Activated CD8-positive, alpha-beta T cell treated with anti-CD3 and anti-CD28 coated beads for 36 hours (primary cell): ENCODE data around the gene ST6GALNAC4. TPM values are rescaled to one million over a fixed set of nuclear protein-coding genes. Genes with fewer than 3 reads are reported as not detected.

Experiments used
- ATAC-seq: fragments of 200-7000 bp; cut with Tn5 transposase; one replicate; pipeline ENCODE4 v1.10.0; 2021; ENCODE audit warnings: mild to moderate bottlenecking, moderate library complexity
- CTCF ChIA-PET: fragments of 350-600 bp; sonication (Branson Sonifier 250); formaldehyde crosslinking; loops from one replicate; lab custom pipeline; 2021; ENCODE audit warnings: antibody characterized with exemption; lab: Charles Lee
- POLR2A ChIA-PET: fragments of 350-600 bp; sonication (Branson Sonifier 250); formaldehyde crosslinking; loops from one replicate; lab custom pipeline; 2021; ENCODE audit warnings: antibody characterized with exemption; lab: Charles Lee
- DNase-seq: peaks from one replicate; pipeline ENCODE4 v3.0.0-alpha.2; 2020
- H3K27ac Mint-ChIP-seq: one replicate; pipeline ENCODE4 v1.8.0; 2021; ENCODE audit warnings: mild to moderate bottlenecking, mixed read lengths
- H3K27me3 Mint-ChIP-seq: one replicate; pipeline ENCODE4 v1.8.0; 2021; ENCODE audit warnings: mixed read lengths
- H3K36me3 Mint-ChIP-seq: one replicate; pipeline ENCODE4 v1.8.0; 2021; ENCODE audit warnings: low read depth, mixed read lengths
- H3K4me1 Mint-ChIP-seq: one replicate; pipeline ENCODE4 v1.8.0; 2021; ENCODE audit warnings: low read depth, mixed read lengths
- H3K4me3 Mint-ChIP-seq: one replicate; pipeline ENCODE4 v1.8.0; 2021; ENCODE audit warnings: mild to moderate bottlenecking, moderate library complexity, mixed read lengths
- H3K9me3 Mint-ChIP-seq: one replicate; pipeline ENCODE4 v1.8.0; 2021; ENCODE audit warnings: mixed read lengths
- intact Hi-C: fragments of 100-400 bp; cut with micrococcal nuclease; formaldehyde crosslinking; loops from one replicate; pipeline ENCODE4 v1.10.0; 2022
- total RNA-seq, 2 experiments: library from RNA; stranded (reverse); gene quantifications; one replicate each; pipeline ENCODE4 v1.2.3, GENCODE V29; 2021
- TF ChIP-seq, protein P1 (sequence below): fragments of 200-600 bp; IDR thresholded peaks from one replicate; pipeline ENCODE4 v1.8.0; 2022; ENCODE audit warnings: antibody characterized with exemption, mild to moderate bottlenecking

Gene ST6GALNAC4
- total RNA-seq, 2 experiments from 2014 or later: 34.3 to 34.9 TPM

DNA sequence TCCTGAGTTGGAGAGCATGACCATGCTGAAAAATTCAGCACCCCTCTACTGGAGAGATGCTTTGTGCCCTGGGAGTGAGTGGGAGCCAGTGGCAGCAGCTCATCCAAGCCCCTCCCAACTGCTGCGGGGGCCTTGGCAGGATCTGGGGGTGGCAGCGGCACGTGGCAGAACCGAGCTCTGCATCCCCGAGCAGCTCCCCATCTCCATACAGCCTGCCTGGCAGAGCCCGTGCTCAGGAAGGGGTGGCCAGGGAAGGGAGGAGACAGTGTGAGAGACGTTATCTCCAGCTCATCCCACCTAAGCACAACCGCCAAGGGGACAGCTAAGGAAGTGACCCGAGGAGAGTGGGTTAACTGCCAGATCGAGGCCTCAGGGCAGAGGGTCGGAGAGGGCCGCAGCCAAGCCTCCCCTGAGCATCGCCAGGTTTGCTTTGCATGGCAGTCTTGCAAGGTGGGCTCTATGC is 38.0 kb upstream of the ST6GALNAC4 start:
- intact Hi-C loops: loop anchor here (5.0 kb wide), 1 partner anchor 72 kb away; no protein-coding TSS in a partner anchor
- H3K36me3 Mint-ChIP-seq: peaks cover 23% of the 10 kb centered on the region

DNA sequence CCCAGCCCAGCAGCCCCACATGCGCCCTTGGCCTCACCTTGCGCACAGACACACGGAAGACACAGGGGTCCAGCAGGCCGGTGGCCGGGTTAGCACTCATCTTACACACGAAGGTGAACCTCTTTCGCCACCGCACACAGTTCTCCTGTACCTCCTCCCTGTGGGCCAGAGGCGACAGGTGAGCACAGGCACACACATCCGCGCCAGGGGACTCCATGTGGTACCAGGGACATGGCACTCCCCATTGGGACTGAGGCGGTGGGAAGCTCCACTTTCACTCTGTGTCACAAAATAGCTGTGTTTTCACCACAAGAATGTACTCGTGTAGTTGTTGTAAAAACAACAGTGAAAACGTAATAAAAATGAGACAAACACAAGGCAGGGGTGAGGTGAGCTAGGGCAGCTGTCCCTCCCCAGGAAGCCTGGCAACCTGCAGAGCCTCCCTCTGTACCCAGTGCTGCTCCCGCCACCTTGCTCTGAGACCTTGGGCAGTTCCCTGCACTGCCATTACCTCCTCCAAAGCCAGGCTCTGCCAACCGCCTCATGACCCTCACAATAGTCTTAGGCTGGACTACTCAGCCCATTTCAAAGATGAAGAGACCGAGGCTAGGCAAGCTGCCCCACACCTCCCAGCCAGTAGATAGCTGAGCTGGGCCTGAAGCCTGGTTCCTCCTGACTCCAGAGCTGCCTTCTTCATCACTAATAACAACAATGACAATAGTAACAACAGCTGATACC is 37.1 kb upstream of the ST6GALNAC4 start:
- ChIA-PET POLR2A (interaction anchor here (0.8 to 25.2 kb wide), 11 partner anchors 10 to 145 kb away, joined by 3 to 408 read pairs (median 6); partner anchors contain the start of gene EEIG1), CTCF (interaction anchor here (1.1 to 30.0 kb wide), 5 partner anchors 10 to 74 kb away, joined by 4 to 631 read pairs (median 163); partner anchors contain the start of gene EEIG1)
- ATAC-seq (no peak), DNase-seq (peak; percentile 60)
- Mint-ChIP-seq H3K27me3 (no peaks in the 10 kb centered on the region), H3K9me3 (peaks cover 3% of the 10 kb centered on the region), H3K27ac (peak overlapping the region; percentile 88), H3K4me1 (peaks cover 77% of the 10 kb centered on the region), H3K4me3 (peak overlapping the region; percentile 17), H3K36me3 (peaks cover 15% of the 10 kb centered on the region)
- intact Hi-C loops: no loop called here
- TF ChIP-seq, protein P1, sequence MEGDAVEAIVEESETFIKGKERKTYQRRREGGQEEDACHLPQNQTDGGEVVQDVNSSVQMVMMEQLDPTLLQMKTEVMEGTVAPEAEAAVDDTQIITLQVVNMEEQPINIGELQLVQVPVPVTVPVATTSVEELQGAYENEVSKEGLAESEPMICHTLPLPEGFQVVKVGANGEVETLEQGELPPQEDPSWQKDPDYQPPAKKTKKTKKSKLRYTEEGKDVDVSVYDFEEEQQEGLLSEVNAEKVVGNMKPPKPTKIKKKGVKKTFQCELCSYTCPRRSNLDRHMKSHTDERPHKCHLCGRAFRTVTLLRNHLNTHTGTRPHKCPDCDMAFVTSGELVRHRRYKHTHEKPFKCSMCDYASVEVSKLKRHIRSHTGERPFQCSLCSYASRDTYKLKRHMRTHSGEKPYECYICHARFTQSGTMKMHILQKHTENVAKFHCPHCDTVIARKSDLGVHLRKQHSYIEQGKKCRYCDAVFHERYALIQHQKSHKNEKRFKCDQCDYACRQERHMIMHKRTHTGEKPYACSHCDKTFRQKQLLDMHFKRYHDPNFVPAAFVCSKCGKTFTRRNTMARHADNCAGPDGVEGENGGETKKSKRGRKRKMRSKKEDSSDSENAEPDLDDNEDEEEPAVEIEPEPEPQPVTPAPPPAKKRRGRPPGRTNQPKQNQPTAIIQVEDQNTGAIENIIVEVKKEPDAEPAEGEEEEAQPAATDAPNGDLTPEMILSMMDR: no peak

More for the DNA sequence above, 38.0 kb upstream of the ST6GALNAC4 start:
- peaks cover 6% of the 10 kb centered on the region for H3K9me3 Mint-ChIP-seq
- H3K4me3 Mint-ChIP-seq: peak overlapping the region; percentile 17
- TF ChIP-seq, protein P1: no peak
- ChIA-PET POLR2A (interaction anchor here (0.8 to 25.2 kb wide), 11 partner anchors 13 to 146 kb away, joined by 3 to 408 read pairs (median 6); partner anchors contain the start of gene EEIG1), CTCF (interaction anchor here (1.9 to 30.0 kb wide), 5 partner anchors 11 to 73 kb away, joined by 6 to 631 read pairs (median 163); partner anchors contain the start of gene EEIG1)
- peak overlapping the region; percentile 88 for H3K27ac Mint-ChIP-seq
- H3K27me3 Mint-ChIP-seq: no peaks in the 10 kb centered on the region
- peaks cover 80% of the 10 kb centered on the region for H3K4me1 Mint-ChIP-seq
- DNase-seq: no peak
- no peak for ATAC-seq

DNA sequence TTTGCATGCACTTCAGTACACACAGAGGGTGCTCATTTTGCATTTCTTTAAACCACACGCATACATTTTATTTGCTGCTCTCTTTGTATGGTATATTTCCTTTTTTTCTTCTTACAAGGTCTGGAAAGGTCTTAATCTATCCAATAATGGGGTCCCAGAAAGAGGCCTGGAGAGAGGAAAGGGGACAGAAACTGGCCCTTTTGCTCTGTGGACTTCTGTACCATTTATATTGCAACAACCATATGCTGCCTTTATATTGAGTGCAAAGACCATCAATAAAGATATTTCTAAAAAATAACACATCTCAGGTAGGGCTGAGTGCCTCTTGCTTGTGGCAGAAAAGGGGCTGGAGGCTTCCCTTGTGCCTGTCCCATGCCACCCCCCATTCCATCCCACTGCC is 36.3 kb upstream of the ST6GALNAC4 start:
- ChIA-PET CTCF (interaction anchor here (1.4 to 30.0 kb wide), 4 partner anchors 10 to 75 kb away, joined by 4 to 631 read pairs (median 172); partner anchors contain the start of gene EEIG1), POLR2A (interaction anchor here (1.0 to 25.2 kb wide), 5 partner anchors 11 to 114 kb away, joined by 3 to 408 read pairs (median 11); partner anchors contain the start of genes EEIG1, NAIF1 and SLC25A25)
- peaks cover 14% of the 10 kb centered on the region for H3K36me3 Mint-ChIP-seq
- DNase-seq (no peak), ATAC-seq (no peak)
- H3K9me3 Mint-ChIP-seq: no peaks in the 10 kb centered on the region
- no peaks in the 10 kb centered on the region for H3K27me3 Mint-ChIP-seq
- intact Hi-C loops: no loop called here
- TF ChIP-seq, protein P1: no peak
- H3K4me1 Mint-ChIP-seq: peaks cover 75% of the 10 kb centered on the region
- peak overlapping the region; percentile 88 for H3K27ac Mint-ChIP-seq
- no peak overlapping the region for H3K4me3 Mint-ChIP-seq

DNA sequence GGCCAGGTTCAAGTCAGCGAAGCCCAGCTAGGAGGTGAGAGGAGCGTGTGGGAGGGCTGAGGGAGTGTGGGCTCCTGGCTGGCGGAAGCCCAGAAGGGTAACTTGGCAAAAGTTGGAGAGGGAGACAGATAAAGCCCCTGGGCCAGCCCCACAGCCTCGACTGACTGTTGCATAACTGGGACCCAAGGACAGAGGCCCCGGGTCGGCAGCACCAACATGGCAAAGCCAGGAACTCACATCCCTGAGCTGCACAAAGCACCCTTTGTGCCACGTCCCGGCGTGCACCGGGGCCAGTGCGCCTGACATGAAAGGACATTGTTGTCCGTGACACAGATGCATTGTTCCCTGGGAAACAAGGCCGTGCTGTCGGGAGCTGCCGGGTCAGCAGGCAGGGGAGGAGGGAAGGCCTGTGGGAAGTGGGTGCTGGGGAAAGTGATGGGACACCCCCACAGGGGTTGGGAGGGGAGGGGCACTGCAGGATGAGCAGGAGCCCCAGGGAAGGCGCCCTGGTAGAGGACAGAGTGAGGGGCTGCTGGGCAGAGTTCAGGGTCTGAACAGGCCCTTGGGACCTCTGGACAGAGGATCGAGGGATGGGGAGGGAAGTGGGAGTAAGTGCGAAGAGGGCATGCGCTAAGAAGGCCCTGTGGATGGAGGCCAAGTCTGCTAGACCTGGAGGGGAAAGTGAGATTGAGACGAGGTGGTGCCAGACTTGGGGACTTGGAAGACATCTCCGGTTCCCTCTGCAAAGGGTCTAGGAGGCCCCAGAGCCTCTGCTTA is 33.9 kb upstream of the ST6GALNAC4 start:
- H3K36me3 Mint-ChIP-seq: peaks cover 19% of the 10 kb centered on the region
- no peaks in the 10 kb centered on the region for H3K27me3 Mint-ChIP-seq
- no peak overlapping the region for H3K4me3 Mint-ChIP-seq
- ChIA-PET POLR2A (interaction anchor here (0.6 to 25.2 kb wide), 4 partner anchors 9 to 81 kb away, joined by 3 to 408 read pairs (median 7); partner anchors contain the start of gene EEIG1), CTCF (interaction anchor here (0.7 to 30.0 kb wide), 7 partner anchors 7 to 167 kb away, joined by 3 to 631 read pairs (median 7); no protein-coding TSS in a partner anchor)
- ATAC-seq: no peak
- peaks cover 67% of the 10 kb centered on the region for H3K4me1 Mint-ChIP-seq
- no peak for DNase-seq
- TF ChIP-seq, protein P1: no peak
- no peaks in the 10 kb centered on the region for H3K9me3 Mint-ChIP-seq
- intact Hi-C loops: no loop called here
- peak overlapping the region; percentile 87 for H3K27ac Mint-ChIP-seq
